ENCODE measurements around the gene TMEM43.
"Not testable (repeated sequence)": the region's sequence is repeated elsewhere in the genome, so short reads cannot be mapped to it uniquely, and the experiment has no call there.

The TMEM43 gene

DNA sequence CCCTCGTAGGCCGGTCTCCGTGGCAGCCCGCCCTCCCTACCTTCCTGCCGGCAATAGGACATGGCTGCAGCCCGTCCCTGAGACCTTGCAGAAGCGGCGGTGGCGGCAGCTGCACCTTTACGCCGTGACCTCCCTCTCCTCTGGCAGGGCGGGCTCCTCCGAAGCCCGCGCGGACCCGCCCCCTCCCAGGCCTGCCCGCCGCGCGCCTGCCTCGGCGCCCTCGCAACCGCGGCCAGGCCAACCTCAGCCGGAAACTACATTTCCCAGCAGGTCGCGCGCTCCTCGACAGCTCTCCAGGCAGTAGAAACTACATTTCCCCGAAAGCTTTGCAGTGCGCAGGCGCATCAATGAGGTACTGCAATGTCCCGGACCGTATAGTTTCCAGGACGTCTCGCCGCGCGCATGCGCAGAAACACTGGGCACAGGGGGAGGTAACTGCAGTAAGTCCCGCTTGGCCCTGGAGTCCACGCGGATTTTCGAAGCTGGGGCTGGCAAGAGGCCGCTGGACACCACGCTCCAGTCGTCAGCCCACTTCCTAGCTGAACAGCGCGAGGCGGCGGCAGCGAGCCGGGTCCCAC lies at the start of gene TMEM43, which contains the start of gene CHCHD4:
TMEM43 (plus strand) TSS at position 438 of the 578 bp plus-strand sequence. CDS start 142 bp downstream, outside the sequence.
CHCHD4 (minus strand) TSS at position 256 of the 578 bp plus-strand sequence; CDS start at position 62, 194 bp downstream.
- peak; percentile 91 for DNase-seq

GRCh38 chr3:14075233-14075632 lies 49.6 kb upstream of the TMEM43 start:
- not testable (repeated sequence) for DNase-seq

- DNase-seq: no peak
Observed at GRCh38 chr3:14077310-14077709, 47.5 kb upstream of the TMEM43 start.

DNA sequence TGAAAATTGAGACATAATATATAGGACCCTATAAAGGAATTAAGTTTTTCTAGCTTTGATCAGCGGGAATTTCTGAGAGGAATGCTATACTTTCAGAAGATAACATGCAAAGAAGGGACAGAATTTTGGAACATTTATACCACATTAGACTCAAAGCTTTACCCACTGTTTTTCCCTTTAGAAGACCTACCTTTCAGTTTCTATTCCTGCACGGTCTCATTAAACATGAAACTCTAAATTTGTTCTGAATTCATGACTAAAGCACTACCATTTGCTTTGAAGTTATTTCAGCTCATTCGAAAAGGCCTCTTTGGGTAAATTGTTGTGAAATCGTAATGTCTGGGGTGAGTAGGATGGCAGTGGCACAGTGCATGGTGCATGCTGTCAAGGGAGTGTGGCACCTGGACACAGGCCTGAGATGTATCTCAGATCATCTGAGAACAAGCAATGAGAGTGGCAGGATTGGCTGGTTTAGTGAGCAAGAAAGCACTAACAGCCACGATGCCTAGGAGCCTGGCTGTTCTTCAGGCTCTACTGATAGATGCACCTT lies 42.7 kb upstream of the TMEM43 start:
- DNase-seq: no peak

DNA sequence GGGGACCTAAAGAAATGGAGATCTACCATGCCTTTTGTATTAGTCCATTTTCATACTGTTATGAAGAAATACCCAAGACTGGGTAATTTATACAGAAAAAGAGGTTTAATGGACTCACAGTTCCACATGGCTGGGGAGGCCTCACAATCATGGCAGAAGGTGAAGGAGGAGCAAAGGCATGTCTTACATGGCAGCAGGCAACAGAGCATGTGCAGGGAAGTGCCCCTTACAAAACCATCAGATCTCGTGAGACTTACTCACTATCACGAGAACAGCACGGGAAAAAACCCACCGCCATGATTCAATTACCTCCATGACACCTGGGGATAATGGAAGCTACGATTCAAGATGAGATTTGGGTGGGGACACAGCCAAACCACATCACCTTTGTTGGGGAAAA lies 37.4 kb upstream of the TMEM43 start:
- DNase-seq: not testable (repeated sequence)

- not testable (repeated sequence) for DNase-seq
Observed at GRCh38 chr3:14091959-14092358, 32.9 kb upstream of the TMEM43 start.

- no peak for DNase-seq
Observed at GRCh38 chr3:14092464-14092863, 32.4 kb upstream of the TMEM43 start.

DNA sequence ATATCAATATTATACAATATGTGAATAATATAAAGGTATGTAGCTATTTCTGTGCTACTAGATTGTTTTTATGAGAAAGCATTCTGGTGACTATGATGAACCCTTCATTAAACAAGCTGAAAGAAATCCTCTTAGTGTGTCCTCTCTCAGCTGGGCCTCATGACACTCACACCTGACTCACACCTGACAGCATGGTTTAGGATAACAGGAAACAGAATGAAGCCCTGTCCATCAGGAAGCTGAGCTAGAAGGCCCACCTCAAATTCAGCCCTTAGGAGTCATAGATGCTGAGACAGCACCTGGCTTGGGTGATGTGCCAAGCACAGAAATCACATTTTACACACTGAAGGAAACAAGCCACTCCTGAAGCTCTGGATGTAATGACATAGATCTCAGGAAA lies 31.0 kb upstream of the TMEM43 start:
- DNase-seq: no peak

DNA sequence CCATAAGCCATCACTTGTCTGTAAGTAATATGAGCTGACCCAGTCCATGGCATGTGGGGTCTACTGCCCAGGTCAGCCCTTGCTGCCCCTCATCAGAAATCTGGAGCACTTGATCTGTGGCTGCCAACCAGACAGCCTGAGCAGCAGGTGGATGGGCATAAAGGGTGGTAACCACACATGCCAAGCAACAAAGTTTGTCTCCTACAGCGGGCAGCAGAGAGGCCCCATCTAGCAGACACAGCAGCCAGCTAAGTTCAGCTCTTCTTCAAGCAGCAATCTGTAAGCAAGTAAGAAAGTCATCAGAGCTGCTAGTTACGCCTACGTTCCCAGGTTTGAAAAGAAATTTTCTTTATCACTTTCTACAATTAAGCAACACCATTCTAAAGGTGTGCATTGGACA lies 28.1 kb upstream of the TMEM43 start:
- no peak for DNase-seq

DNA sequence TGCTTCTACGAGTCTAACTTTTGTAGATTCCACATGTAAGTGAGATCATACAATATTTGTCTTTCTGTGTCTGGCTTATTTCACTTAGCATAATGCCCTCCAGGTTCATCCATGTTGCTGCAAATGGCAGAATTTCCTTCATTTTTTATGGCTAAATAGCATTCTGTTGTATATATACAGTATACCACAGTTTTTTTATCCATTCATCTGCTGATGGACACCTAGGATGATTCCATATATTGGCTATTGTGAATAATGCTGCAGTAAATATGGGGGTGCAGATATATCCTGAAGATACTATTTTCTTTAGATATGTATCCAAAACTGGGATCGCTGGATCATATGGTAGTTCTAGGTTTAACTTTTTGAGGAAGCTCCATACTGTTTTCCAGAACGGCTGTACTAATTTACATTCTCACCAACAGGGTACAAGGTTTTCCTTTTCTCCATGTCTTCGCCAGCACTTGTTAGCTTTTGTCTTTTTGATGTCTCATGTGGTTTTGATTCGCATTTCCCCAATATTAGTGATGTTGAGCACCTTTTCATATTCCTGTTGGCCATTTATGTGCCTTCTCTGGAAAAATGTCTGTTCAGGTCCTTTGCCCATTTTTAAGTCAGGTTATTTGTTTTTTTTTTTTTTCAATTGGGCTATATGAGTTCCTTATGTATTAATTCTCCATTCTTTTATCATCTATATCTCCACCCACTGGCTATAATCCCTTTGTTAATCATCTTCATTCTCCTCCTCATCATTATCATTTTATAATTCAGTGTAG lies 27.0 kb upstream of the TMEM43 start:
- DNase-seq: no peak

GRCh38 chr3:14109821-14110220 lies 15.0 kb upstream of the TMEM43 start:
- not testable (repeated sequence) for DNase-seq

DNA sequence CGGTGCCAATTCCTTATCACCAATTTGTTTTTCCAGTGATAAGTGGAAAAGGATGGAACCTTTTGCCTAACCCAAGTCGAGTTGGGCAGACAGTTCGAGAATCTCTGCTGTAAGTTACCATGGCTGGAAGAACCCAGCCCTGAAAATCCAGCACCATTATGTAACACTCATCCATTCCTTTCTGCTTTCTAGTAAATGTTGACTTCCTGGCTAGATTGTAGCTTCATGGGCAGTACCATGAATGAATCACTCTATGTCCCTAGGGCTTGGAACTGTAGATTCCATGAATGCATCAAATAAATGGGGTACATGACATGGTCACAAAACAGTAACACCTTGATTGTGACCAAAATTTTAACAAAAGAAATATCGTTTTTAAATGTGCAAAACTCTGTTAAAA lies 14.2 kb upstream of the TMEM43 start:
- DNase-seq: no peak

GRCh38 chr3:14113965-14114635 lies 10.8 kb upstream of the TMEM43 start:
- peak; percentile 3 for DNase-seq

GRCh38 chr3:14117468-14118399 lies 7.1 kb upstream of the TMEM43 start:
- DNase-seq: no peak

DNA sequence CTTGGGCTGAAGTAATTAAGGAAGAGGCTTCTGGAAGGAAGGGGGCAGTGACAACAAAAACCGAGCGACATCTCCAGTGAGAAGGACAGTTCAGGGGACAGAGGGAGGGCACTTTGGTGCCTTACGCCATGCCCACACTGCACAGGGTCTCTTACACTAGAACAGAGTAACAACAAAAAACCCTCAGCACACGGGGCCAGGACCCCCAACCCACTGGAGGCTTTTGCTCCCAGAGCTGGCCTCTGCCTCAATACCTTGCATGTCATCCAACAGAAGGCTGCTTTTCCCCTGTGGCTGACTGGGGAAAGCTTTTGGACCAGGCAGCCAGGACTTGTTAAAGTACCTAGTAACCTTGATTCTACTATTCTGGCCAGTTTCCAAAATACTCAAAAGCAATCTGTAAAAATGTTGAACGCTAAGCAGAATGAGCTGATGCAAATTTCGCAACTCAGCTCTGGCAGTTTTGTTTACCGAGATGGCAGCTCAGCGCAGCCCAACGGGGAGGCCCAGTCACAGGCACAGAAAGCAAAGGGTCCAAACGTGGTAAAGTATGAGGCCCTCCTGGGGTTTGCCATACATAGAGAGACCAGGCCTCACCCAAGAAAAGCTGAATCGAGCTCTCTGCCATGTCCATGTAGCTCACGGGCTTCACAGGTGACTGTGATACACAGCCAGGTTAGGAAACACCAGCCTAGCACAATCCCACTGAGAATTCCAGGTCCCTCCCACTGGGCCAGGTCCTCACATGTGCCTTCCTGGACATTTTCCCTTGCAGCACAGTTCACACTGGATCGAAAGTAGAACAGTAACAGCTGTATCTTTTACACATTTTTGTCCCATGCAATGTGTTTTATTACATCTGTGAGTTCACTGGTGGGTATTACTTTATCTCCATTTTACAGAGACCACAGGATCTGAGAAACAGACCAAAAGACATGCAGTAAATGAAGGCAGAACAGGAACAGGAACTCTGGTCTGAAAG lies 6.2 kb upstream of the TMEM43 start:
- DNase-seq: no peak

GRCh38 chr3:14119651-14120050 lies 5.2 kb upstream of the TMEM43 start:
- DNase-seq: no peak

GRCh38 chr3:14120111-14120920 lies 4.5 kb upstream of the TMEM43 start:
- DNase-seq: no peak

- DNase-seq: not testable (repeated sequence)
Observed at GRCh38 chr3:14120921-14121448, 3.9 kb upstream of the TMEM43 start.

DNA sequence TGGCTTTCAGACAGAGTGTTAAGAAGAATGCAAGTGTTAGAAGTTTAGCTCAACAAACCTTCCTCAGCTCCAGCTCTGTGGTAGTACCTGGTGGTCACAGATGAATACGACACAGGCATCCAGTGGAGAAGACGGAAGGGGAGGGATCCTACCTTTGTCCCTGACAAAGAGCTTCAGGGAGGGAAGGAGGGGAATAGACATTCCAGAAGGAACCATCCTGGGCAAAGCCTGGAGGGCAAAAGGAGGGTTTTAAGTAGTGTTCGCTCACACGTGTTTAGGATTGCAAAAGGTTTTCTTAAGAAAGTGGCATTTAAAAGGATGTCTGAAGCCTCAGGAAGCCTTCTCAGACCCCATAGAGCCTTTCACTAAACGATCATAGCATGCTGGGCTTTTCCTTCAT lies 3.0 kb upstream of the TMEM43 start:
- no peak for DNase-seq

GRCh38 chr3:14122301-14122700 lies 2.6 kb upstream of the TMEM43 start:
- no peak for DNase-seq

Data from NCI-H748 treated with DMSO at 0.1 percent for 48 hours (cell line).